IgD-negative memory B cell (primary cell): ENCODE measurements around the gene METTL13. TPM values are rescaled to one million over a fixed set of nuclear protein-coding genes. Genes with fewer than 3 reads are reported as not detected.
A peak's percentile ranks its signal among the peaks of the same experiment; 100 is the strongest.
"Not testable (repeated sequence)": the region's sequence is repeated elsewhere in the genome, so short reads cannot be mapped to it uniquely, and the experiment has no call there.

ENCODE experiments used
- H3K27ac Mint-ChIP-seq, 3 donors: one replicate each; pipeline ENCODE4 v1.8.0; 2020 to 2022; ENCODE audit warnings: mild to moderate bottlenecking in 3 of 3, mixed read lengths in 3 of 3, moderate library complexity in 1 of 3
- H3K27me3 Mint-ChIP-seq: one replicate; pipeline ENCODE4 v1.8.0; 2021; ENCODE audit warnings: mixed read lengths
- H3K36me3 Mint-ChIP-seq: one replicate; pipeline ENCODE4 v1.8.0; 2020; ENCODE audit warnings: mild to moderate bottlenecking, mixed read lengths
- H3K4me1 Mint-ChIP-seq, 3 donors: one replicate each; pipeline ENCODE4 v1.8.0; 2020 to 2022; ENCODE audit warnings: mixed read lengths in 3 of 3, mild to moderate bottlenecking in 1 of 3
- H3K4me3 Mint-ChIP-seq, 4 donors: one replicate each; pipeline ENCODE4 v1.8.0; 2020 to 2022; ENCODE audit warnings: mild to moderate bottlenecking in 4 of 4, mixed read lengths in 4 of 4, moderate library complexity in 3 of 4
- H3K9me3 Mint-ChIP-seq, 3 donors: one replicate each; pipeline ENCODE4 v1.8.0; 2020 to 2021; ENCODE audit warnings: mixed read lengths in 3 of 3, mild to moderate bottlenecking in 1 of 3
- polyA plus RNA-seq: library from polyadenylated mRNA; unstranded; fragments of 300-500 nt; fragmentation: Illumina TruSeq; gene quantifications from one replicate; pipeline ENCODE4 v1.2.3, GENCODE V29; 2021

METTL13 gene
- polyA plus RNA-seq, 1 donor from 2014 or later: 33.6 TPM

DNA sequence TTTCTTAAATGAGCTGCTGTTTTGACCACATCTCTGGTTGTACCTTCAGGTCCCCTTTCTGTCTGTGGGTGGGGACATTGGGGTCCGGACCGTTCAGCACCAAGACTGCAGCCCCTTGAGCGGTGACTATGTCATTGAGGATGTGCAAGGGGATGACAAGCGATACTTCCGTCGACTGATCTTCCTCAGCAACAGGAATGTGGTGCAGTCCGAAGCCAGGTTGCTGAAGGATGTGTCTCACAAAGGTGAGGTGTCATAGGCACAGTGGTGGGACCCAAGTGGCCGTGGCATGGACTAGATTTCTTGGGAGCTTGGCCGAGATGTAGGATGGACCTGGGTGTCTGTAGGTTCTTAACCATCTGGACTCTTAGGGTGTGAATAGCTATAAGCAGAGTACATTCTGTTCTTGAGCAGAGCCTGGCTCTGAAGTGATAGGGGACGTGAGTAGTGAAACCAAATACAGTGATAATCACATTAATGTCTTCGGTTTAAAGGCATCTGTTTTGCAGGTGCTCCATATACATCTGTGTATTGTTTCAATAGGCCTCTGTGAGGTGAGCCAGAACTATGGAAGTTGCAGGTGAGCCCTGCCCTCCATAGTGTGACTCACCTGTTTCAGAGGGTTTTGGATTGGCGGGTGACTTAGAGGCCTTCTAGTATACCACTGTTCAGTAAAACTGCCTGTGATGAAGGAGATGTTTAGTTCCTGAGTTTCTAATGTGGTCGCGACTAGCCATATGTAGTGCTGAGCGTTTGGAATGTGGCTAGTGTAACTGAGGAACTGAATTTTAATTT, 6.4 kb downstream of the METTL13 start:
- Mint-ChIP-seq H3K27me3 (no peaks in the 10 kb centered on the region), H3K9me3 (no peaks in the 10 kb centered on the region), H3K27ac (no peak overlapping the region), H3K36me3 (peaks cover 2% of the 10 kb centered on the region), H3K4me3 (peak overlapping the region in 1 of 4 donors; percentile 35), H3K4me1 (peaks cover 11 to 27% (median 20%) of the 10 kb centered on the region in 3 donors)

GRCh38 chr1:171788696-171789095, 7.2 kb downstream of the METTL13 start:
- H3K36me3 Mint-ChIP-seq: peaks cover 2% of the 10 kb centered on the region
- H3K9me3 Mint-ChIP-seq: no peaks in the 10 kb centered on the region
- H3K27me3 Mint-ChIP-seq: no peaks in the 10 kb centered on the region
- H3K27ac Mint-ChIP-seq: no peak overlapping the region
- H3K4me1 Mint-ChIP-seq: peaks cover 11 to 21% (median 12%) of the 10 kb centered on the region in 3 donors
- H3K4me3 Mint-ChIP-seq: no peak overlapping the region

DNA sequence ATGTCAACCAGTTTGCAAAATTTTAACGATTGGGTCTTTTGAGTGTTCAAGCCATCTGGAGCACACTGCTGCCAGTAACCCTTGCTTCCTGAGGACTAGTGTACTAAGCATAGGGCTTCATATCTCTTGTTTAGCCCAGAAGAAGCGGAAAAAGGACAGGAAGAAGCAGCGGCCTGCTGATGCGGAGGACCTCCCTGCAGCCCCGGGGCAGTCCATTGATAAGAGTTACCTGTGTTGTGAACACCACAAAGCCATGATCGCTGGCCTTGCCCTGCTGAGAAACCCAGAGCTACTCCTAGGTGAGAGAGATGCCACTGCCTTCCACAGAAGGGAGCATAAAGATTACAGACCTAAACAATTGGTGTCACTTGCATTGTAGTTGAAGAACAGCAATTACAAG, 8.9 kb downstream of the METTL13 start:
- H3K27ac Mint-ChIP-seq: no peak overlapping the region
- no peaks in the 10 kb centered on the region for H3K27me3 Mint-ChIP-seq
- H3K4me1 Mint-ChIP-seq: peaks cover 2 to 11% (median 5%) of the 10 kb centered on the region in 3 donors
- peaks cover 9% of the 10 kb centered on the region for H3K36me3 Mint-ChIP-seq
- no peaks in the 10 kb centered on the region for H3K9me3 Mint-ChIP-seq
- H3K4me3 Mint-ChIP-seq: no peak overlapping the region

DNA sequence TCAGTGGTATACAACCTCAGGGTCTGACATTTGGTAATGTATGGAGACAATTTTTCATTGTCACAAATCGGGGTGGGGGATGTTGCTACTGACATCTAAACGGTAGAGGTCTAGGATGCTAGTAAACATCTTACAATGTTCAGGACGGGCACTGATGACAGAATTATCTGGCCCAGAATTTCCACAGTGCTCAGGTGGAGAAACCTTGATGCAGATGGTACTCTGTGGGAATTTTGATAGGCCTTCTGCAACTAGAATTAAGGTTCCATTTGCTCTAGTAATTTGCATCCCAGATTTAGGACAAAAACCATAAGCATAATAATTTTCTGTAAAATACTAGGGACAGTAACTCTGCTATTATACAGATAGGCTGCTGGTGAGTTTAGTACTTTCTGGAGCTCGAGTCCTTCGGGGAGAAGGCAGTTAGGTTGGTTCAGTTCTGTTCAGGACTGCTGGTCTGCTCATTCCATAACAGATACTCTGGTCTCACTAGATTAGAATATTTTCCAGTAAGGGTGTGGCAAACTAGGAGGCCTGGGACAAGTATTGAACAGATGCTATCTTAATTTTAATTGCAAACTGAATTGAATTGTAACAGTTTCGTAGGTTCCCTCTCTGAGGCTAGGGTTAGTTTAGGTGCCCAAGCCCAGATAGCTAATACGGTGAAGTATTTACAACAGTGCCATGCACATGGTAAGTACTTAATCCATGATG, 11.4 kb downstream of the METTL13 start:
- H3K27me3 Mint-ChIP-seq: no peaks in the 10 kb centered on the region
- peaks cover 1 to 10% (median 2%) of the 10 kb centered on the region in 3 donors for H3K4me1 Mint-ChIP-seq
- no peak overlapping the region for H3K4me3 Mint-ChIP-seq
- no peaks in the 10 kb centered on the region for H3K9me3 Mint-ChIP-seq
- H3K36me3 Mint-ChIP-seq: peaks cover 8% of the 10 kb centered on the region
- no peak overlapping the region for H3K27ac Mint-ChIP-seq

GRCh38 chr1:171793636-171794035, 12.2 kb downstream of the METTL13 start:
- Mint-ChIP-seq H3K27ac (no peak overlapping the region), H3K4me1 (peaks cover 1 to 7% (median 2%) of the 10 kb centered on the region in 3 donors), H3K9me3 (no peaks in the 10 kb centered on the region), H3K36me3 (peaks cover 8% of the 10 kb centered on the region), H3K4me3 (no peak overlapping the region), H3K27me3 (no peaks in the 10 kb centered on the region)

DNA sequence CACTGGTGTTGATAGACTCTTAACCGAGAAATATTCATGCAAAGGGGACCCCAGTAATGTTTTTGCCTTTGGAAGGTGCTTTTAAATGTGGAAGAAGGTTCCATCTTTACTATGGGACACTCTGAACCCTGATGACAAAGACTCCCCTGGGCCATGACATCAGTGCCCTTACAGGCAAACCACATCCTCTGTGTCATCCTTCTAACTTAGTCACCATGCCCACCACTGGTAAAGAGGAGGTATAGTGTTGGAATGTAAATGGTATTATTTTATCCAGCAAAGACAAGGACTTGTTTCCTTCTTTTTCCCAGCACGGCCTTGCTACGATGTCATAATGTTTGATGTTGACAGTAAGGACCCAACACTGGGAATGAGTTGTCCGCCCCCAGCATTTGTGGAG, 12.6 kb downstream of the METTL13 start:
- H3K4me3 Mint-ChIP-seq: no peak overlapping the region
- H3K27ac Mint-ChIP-seq: no peak overlapping the region
- H3K27me3 Mint-ChIP-seq: no peaks in the 10 kb centered on the region
- H3K4me1 Mint-ChIP-seq: peaks cover 1 to 7% (median 2%) of the 10 kb centered on the region in 3 donors
- peaks cover 8% of the 10 kb centered on the region for H3K36me3 Mint-ChIP-seq
- no peaks in the 10 kb centered on the region for H3K9me3 Mint-ChIP-seq

- H3K27me3 Mint-ChIP-seq: no peaks in the 10 kb centered on the region
- H3K4me3 Mint-ChIP-seq: no peak overlapping the region
- H3K27ac Mint-ChIP-seq: no peak overlapping the region
- peaks cover 7% of the 10 kb centered on the region for H3K36me3 Mint-ChIP-seq
- H3K9me3 Mint-ChIP-seq: no peaks in the 10 kb centered on the region
- peaks cover 0 to 7% (median 2%) of the 10 kb centered on the region in 3 donors for H3K4me1 Mint-ChIP-seq
These were observed 15.1 kb downstream of the METTL13 start for GRCh38 chr1:171796592-171796991.

DNA sequence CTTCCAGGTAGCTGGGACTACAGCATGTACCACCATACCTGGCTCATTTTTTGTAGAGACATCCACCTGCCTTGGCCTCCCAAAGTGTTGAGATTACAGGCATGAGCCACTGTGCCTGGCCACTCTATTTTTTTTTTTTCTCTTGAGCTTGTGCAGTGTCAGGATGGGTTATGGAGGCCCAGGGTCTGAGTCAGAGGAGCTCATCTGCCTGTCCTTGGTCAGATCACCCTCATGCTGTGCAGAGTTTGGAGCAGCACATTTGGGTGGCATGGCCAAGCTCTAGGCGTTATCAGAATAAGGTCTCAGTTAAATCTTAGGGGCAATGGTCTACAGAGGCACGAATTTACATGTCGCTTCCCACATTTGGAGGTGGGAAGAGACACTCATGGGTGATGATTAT, 16.9 kb downstream of the METTL13 start:
- Mint-ChIP-seq H3K27me3 (no peaks in the 10 kb centered on the region), H3K9me3 (no peaks in the 10 kb centered on the region), H3K4me1 (peaks cover 0 to 7% (median 2%) of the 10 kb centered on the region in 3 donors), H3K27ac (no peak overlapping the region), H3K36me3 (peaks cover 8% of the 10 kb centered on the region), H3K4me3 (no peak overlapping the region)

- H3K27ac Mint-ChIP-seq: no peak overlapping the region
- no peaks in the 10 kb centered on the region for H3K27me3 Mint-ChIP-seq
- no peaks in the 10 kb centered on the region for H3K9me3 Mint-ChIP-seq
- no peak overlapping the region for H3K4me3 Mint-ChIP-seq
- H3K4me1 Mint-ChIP-seq: peaks cover 0 to 7% (median 2%) of the 10 kb centered on the region in 3 donors
- H3K36me3 Mint-ChIP-seq: peaks cover 9% of the 10 kb centered on the region
These were observed 17.3 kb downstream of the METTL13 start for GRCh38 chr1:171798765-171799164.

- no peak overlapping the region for H3K4me3 Mint-ChIP-seq
- peaks cover 9% of the 10 kb centered on the region for H3K36me3 Mint-ChIP-seq
- no peaks in the 10 kb centered on the region for H3K27me3 Mint-ChIP-seq
- H3K9me3 Mint-ChIP-seq: no peaks in the 10 kb centered on the region
- H3K4me1 Mint-ChIP-seq: peaks cover 0 to 7% (median 3%) of the 10 kb centered on the region in 3 donors
- peak overlapping the region in 1 of 3 donors; percentile 93 for H3K27ac Mint-ChIP-seq
These were observed 17.7 kb downstream of the METTL13 start for GRCh38 chr1:171799166-171799565.

- not testable (repeated sequence) for H3K4me1 Mint-ChIP-seq, H3K27me3 Mint-ChIP-seq, H3K9me3 Mint-ChIP-seq, H3K36me3 Mint-ChIP-seq, H3K4me3 Mint-ChIP-seq
- peak overlapping the region in 1 of 3 donors; percentile 93 for H3K27ac Mint-ChIP-seq
These were observed 18.2 kb downstream of the METTL13 start for GRCh38 chr1:171799698-171800097.

GRCh38 chr1:171800342-171800741, 18.9 kb downstream of the METTL13 start:
- H3K27ac Mint-ChIP-seq: no peak overlapping the region
- peaks cover 2% of the 10 kb centered on the region for H3K36me3 Mint-ChIP-seq
- H3K27me3 Mint-ChIP-seq: no peaks in the 10 kb centered on the region
- H3K4me3 Mint-ChIP-seq: no peak overlapping the region
- H3K9me3 Mint-ChIP-seq: no peaks in the 10 kb centered on the region
- H3K4me1 Mint-ChIP-seq: peaks cover 5 to 10% (median 9%) of the 10 kb centered on the region in 3 donors

DNA sequence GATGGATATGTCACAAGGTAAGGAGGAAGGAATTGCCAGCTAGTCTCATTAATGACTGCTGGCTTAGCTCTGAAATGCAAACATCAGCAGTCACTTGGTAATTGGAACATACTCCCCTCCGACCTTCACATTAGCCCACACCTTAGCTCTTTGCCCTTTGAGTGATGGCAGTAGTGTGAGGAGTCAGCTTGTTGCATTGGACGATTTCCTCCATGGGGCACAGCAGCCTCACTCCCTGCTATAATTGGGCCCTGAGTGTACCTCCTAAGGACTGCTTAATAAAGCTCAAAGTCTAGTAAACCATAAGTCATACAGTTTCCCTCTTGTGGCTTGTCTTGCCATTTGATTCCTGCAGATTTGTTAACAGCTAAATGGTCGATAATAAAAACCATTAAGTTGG, 19.4 kb downstream of the METTL13 start:
- Mint-ChIP-seq H3K27me3 (no peaks in the 10 kb centered on the region), H3K4me1 (peaks cover 10 to 15% (median 14%) of the 10 kb centered on the region in 3 donors), H3K27ac (no peak overlapping the region), H3K9me3 (no peaks in the 10 kb centered on the region), H3K36me3 (peaks cover 2% of the 10 kb centered on the region), H3K4me3 (no peak overlapping the region)

- no peak overlapping the region for H3K27ac Mint-ChIP-seq
- H3K36me3 Mint-ChIP-seq: peaks cover 2% of the 10 kb centered on the region
- H3K9me3 Mint-ChIP-seq: no peaks in the 10 kb centered on the region
- no peaks in the 10 kb centered on the region for H3K27me3 Mint-ChIP-seq
- peaks cover 12 to 20% (median 16%) of the 10 kb centered on the region in 3 donors for H3K4me1 Mint-ChIP-seq
- H3K4me3 Mint-ChIP-seq: no peak overlapping the region
These were observed 20.0 kb downstream of the METTL13 start for GRCh38 chr1:171801487-171801891.

- H3K9me3 Mint-ChIP-seq: no peaks in the 10 kb centered on the region
- H3K27ac Mint-ChIP-seq: no peak overlapping the region
- H3K36me3 Mint-ChIP-seq: peaks cover 2% of the 10 kb centered on the region
- H3K4me3 Mint-ChIP-seq: no peak overlapping the region
- no peaks in the 10 kb centered on the region for H3K27me3 Mint-ChIP-seq
- peaks cover 16 to 24% (median 21%) of the 10 kb centered on the region in 3 donors for H3K4me1 Mint-ChIP-seq
These were observed 20.7 kb downstream of the METTL13 start for GRCh38 chr1:171802207-171802606.
